Neural cell (in vitro differentiated cells): Measurements from ENCODE around the gene LURAP1L. TPM values are rescaled to one million over a fixed set of nuclear protein-coding genes. Genes with fewer than 3 reads are reported as not detected.

Source experiments
- H2AFZ ChIP-seq: fragments of 200-600, 300-800 bp; sonication (generic), shearing (Covaris generic); 2 replicates; pipeline ENCODE4 v1.6.0; 2014; ENCODE audit warnings: low read depth, mild to moderate bottlenecking, antibody characterized with exemption, low read length, moderate library complexity
- H3F3A ChIP-seq: fragments of 200-600 bp; shearing (Covaris generic); 2 replicates; pipeline ENCODE4 v1.6.1; 2016; ENCODE audit warnings: mild to moderate bottlenecking, moderate library complexity, mixed read lengths, antibody characterized with exemption, low read length; ENCODE audit not compliant: insufficient read depth, poor library complexity, severe bottlenecking
- H3K27ac ChIP-seq: fragments of 200-600, 300-800 bp; sonication (generic), shearing (Covaris generic); 2 replicates; pipeline ENCODE4 v1.5.1; 2014; ENCODE audit warnings: mild to moderate bottlenecking, low read length, moderate library complexity
- H3K27me3 ChIP-seq: fragments of 300-800, 200-600 bp; sonication (generic), shearing (Covaris generic); 2 replicates; pipeline ENCODE4 v1.6.0; 2014; ENCODE audit warnings: mild to moderate bottlenecking, low read depth, low read length, moderate library complexity; ENCODE audit not compliant: insufficient read depth
- H3K36me3 ChIP-seq: fragments of 300-800, 200-600 bp; sonication (generic), shearing (Covaris generic); 2 replicates; pipeline ENCODE4 v1.5.1; 2014; ENCODE audit warnings: mild to moderate bottlenecking, antibody characterized with exemption, low read length, moderate library complexity; ENCODE audit not compliant: insufficient read depth
- H3K4me2 ChIP-seq: fragments of 300-800, 200-600 bp; sonication (generic), shearing (Covaris generic); 2 replicates; pipeline ENCODE4 v1.6.0; 2014; ENCODE audit warnings: mild to moderate bottlenecking, low read length
- H3K4me3 ChIP-seq: fragments of 300-800, 200-600 bp; sonication (generic), shearing (Covaris generic); 2 replicates; pipeline ENCODE4 v1.5.1; 2014; ENCODE audit warnings: mild to moderate bottlenecking, low read length, moderate library complexity
- H3K79me2 ChIP-seq: fragments of 200-600 bp; shearing (Covaris generic); replicated peaks from 2 replicates; pipeline ENCODE4 v1.6.0; 2014; ENCODE audit warnings: mild to moderate bottlenecking, low read length, moderate library complexity; ENCODE audit not compliant: insufficient read depth
- H3K9ac ChIP-seq: fragments of 300-800, 200-600 bp; sonication (generic), shearing (Covaris generic); 2 replicates; pipeline ENCODE4 v1.6.1; 2016; ENCODE audit warnings: mild to moderate bottlenecking, low read length, mixed read lengths
- H3K9me2 ChIP-seq: fragments of 200-600 bp; shearing (Covaris generic); 2 replicates; pipeline ENCODE4 v1.6.1; 2016; ENCODE audit warnings: mild to moderate bottlenecking, low read length, mixed read lengths; ENCODE audit not compliant: insufficient read depth
- H3K9me3 ChIP-seq: fragments of 200-600, 300-800 bp; sonication (generic), shearing (Covaris generic); 2 replicates; pipeline ENCODE4 v1.6.1; 2016; ENCODE audit warnings: mild to moderate bottlenecking, mixed run types, low read length, moderate library complexity, mixed read lengths
- H4K20me1 ChIP-seq: fragments of 200-600 bp; shearing (Covaris generic); 2 replicates; pipeline ENCODE4 v1.6.1; 2016; ENCODE audit warnings: mild to moderate bottlenecking, mixed run types; ENCODE audit not compliant: insufficient read depth
- CTCF ChIP-seq: fragments of 450-650 bp; IDR thresholded peaks from 2 replicates; pipeline ENCODE4 v1.5.1; 2014; ENCODE audit warnings: antibody characterized with exemption, mild to moderate bottlenecking, moderate library complexity; ENCODE audit not compliant: poor library complexity, severe bottlenecking
- EP300 ChIP-seq: fragments of 450-650 bp; conservative IDR thresholded peaks from 2 replicates; pipeline ENCODE4 v1.6.1; 2014; ENCODE audit warnings: antibody characterized with exemption, mild to moderate bottlenecking, moderate library complexity; ENCODE audit not compliant: poor library complexity, severe bottlenecking
- EZH2 ChIP-seq: fragments of 200-600, 300-800 bp; shearing (Covaris generic), sonication (generic); IDR thresholded peaks from 2 replicates; pipeline ENCODE4 v1.6.1; 2014; ENCODE audit warnings: antibody characterized with exemption, low read length, borderline replicate concordance, mild to moderate bottlenecking; ENCODE audit not compliant: insufficient read depth, poor library complexity, severe bottlenecking
- MXI1 ChIP-seq: fragments of 450-650 bp; conservative IDR thresholded peaks from 2 replicates; pipeline ENCODE4 v1.6.1; 2014; ENCODE audit warnings: antibody characterized with exemption, mild to moderate bottlenecking; ENCODE audit not compliant: poor library complexity, severe bottlenecking
- POLR2AphosphoS5 ChIP-seq: IDR thresholded peaks from 2 replicates; pipeline ENCODE4 v1.6.1; 2012
- RAD21 ChIP-seq: fragments of 450-650 bp; conservative IDR thresholded peaks from 2 replicates; pipeline ENCODE4 v1.6.1; 2014; ENCODE audit warnings: antibody characterized with exemption, mild to moderate bottlenecking, moderate library complexity
- SMC3 ChIP-seq: fragments of 450-650 bp; conservative IDR thresholded peaks from 2 replicates; pipeline ENCODE4 v1.6.1; 2014; ENCODE audit warnings: antibody characterized with exemption, mild to moderate bottlenecking, moderate library complexity; ENCODE audit not compliant: poor library complexity
- TAF1 ChIP-seq: IDR thresholded peaks from 2 replicates; pipeline ENCODE4 v1.6.1; 2012; ENCODE audit warnings: low read depth
- polyA plus RNA-seq: library from polyadenylated mRNA; depleted of rRNA; stranded (reverse); fragments of >200 nt; gene quantifications from 2 replicates; pipeline ENCODE4 v1.2.3, GENCODE V29; 2014
- TF ChIP-seq, protein P1 (sequence below): IDR thresholded peaks from 2 replicates; pipeline ENCODE4 v1.6.1; 2012; ENCODE audit warnings: borderline replicate concordance

Gene LURAP1L
- polyA plus RNA-seq, 1 donor from 2014 or later, result 0.59 TPM

- TF ChIP-seq TAF1, result no peak
- no peak for TF ChIP-seq MXI1
- no peak for TF ChIP-seq SMC3
- TF ChIP-seq EP300, result no peak
- no peak for TF ChIP-seq RAD21
- TF ChIP-seq, protein P1, sequence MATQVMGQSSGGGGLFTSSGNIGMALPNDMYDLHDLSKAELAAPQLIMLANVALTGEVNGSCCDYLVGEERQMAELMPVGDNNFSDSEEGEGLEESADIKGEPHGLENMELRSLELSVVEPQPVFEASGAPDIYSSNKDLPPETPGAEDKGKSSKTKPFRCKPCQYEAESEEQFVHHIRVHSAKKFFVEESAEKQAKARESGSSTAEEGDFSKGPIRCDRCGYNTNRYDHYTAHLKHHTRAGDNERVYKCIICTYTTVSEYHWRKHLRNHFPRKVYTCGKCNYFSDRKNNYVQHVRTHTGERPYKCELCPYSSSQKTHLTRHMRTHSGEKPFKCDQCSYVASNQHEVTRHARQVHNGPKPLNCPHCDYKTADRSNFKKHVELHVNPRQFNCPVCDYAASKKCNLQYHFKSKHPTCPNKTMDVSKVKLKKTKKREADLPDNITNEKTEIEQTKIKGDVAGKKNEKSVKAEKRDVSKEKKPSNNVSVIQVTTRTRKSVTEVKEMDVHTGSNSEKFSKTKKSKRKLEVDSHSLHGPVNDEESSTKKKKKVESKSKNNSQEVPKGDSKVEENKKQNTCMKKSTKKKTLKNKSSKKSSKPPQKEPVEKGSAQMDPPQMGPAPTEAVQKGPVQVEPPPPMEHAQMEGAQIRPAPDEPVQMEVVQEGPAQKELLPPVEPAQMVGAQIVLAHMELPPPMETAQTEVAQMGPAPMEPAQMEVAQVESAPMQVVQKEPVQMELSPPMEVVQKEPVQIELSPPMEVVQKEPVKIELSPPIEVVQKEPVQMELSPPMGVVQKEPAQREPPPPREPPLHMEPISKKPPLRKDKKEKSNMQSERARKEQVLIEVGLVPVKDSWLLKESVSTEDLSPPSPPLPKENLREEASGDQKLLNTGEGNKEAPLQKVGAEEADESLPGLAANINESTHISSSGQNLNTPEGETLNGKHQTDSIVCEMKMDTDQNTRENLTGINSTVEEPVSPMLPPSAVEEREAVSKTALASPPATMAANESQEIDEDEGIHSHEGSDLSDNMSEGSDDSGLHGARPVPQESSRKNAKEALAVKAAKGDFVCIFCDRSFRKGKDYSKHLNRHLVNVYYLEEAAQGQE, result no peak
- no peak for TF ChIP-seq EZH2
- Histone ChIP-seq H3K27me3 (no peaks in the 10 kb centered on the region), H3K9ac (no peak overlapping the region), H3F3A (no peaks in the 10 kb centered on the region), H3K4me2 (no peak overlapping the region), H4K20me1 (no peaks in the 10 kb centered on the region), H3K9me2 (no peaks in the 10 kb centered on the region), H3K79me2 (no peaks in the 10 kb centered on the region), H2AFZ (no peak overlapping the region), H3K27ac (no peak overlapping the region), H3K9me3 (peaks cover 3% of the 10 kb centered on the region), H3K4me3 (no peak overlapping the region), H3K36me3 (no peaks in the 10 kb centered on the region)
These were observed 9.8 kb downstream of the LURAP1L start for GRCh38 chr9:12784461-12785259.

- H3K9me3 ChIP-seq, result peaks cover 3% of the 10 kb centered on the region
- no peak overlapping the region for H3K4me2 ChIP-seq
- H3K9ac ChIP-seq, result no peak overlapping the region
- no peaks in the 10 kb centered on the region for H3K27me3 ChIP-seq
- TF ChIP-seq TAF1 (no peak), RAD21 (no peak), POLR2AphosphoS5 (no peak), SMC3 (no peak), EP300 (no peak), EZH2 (no peak), MXI1 (no peak), CTCF (no peak)
- TF ChIP-seq, protein P1, result no peak
- H4K20me1 ChIP-seq, result no peaks in the 10 kb centered on the region
- no peaks in the 10 kb centered on the region for H3F3A ChIP-seq
- H3K9me2 ChIP-seq, result no peaks in the 10 kb centered on the region
- H3K4me3 ChIP-seq, result no peak overlapping the region
- no peaks in the 10 kb centered on the region for H3K36me3 ChIP-seq
- H3K27ac ChIP-seq, result no peak overlapping the region
- H3K79me2 ChIP-seq, result no peaks in the 10 kb centered on the region
- H2AFZ ChIP-seq, result no peak overlapping the region
These were observed 10.5 kb downstream of the LURAP1L start for GRCh38 chr9:12785260-12785770.
